Ascending aorta (tissue), 2 donors: ENCODE results near the gene PYM1. TPM values are rescaled to one million over a fixed set of nuclear protein-coding genes. Genes with fewer than 3 reads are reported as not detected.
A peak's percentile ranks its signal among the peaks of the same experiment; 100 is the strongest.

Experiments
- DNase-seq, 2 donors: peaks; one replicate each; pipeline ENCODE4 v3.0.0-alpha.2; 2019; ENCODE audit warnings: low spot score in 2 of 2
- H3K27ac ChIP-seq, 2 donors: fragments of 200-600 bp; sonication (generic); one replicate each; pipeline ENCODE4 v1.5.1; 2016 to 2017; ENCODE audit warnings: mild to moderate bottlenecking in 1 of 2
- H3K27me3 ChIP-seq: fragments of 200-600 bp; sonication (generic); one replicate; pipeline ENCODE4 v1.5.1; 2017
- H3K36me3 ChIP-seq, 2 donors: fragments of 200-600 bp; sonication (generic); one replicate each; pipeline ENCODE4 v1.5.1; 2016
- H3K4me1 ChIP-seq, 2 donors: fragments of 200-600 bp; sonication (generic); one replicate each; pipeline ENCODE4 v1.5.1; 2016 to 2017; ENCODE audit warnings: mild to moderate bottlenecking in 1 of 2
- H3K4me3 ChIP-seq, 2 donors: fragments of 200-600 bp; sonication (generic); one replicate each; pipeline ENCODE4 v1.5.1; 2016 to 2017; ENCODE audit warnings: mild to moderate bottlenecking in 1 of 2
- H3K9me3 ChIP-seq, 2 donors: fragments of 200-600 bp; sonication (generic); one replicate each; pipeline ENCODE4 v1.5.1; 2016
- CTCF ChIP-seq, 3 experiments: fragments of 200-600 bp in 2 of 3; fragments of 450-650 bp in 1 of 3; sonication (generic) in 2 of 3; IDR thresholded peaks; one replicate each; pipeline ENCODE4 v1.5.1; 2016 to 2019; ENCODE audit warnings: antibody characterized with exemption in 3 of 3, mild to moderate bottlenecking in 1 of 3, moderate library complexity in 1 of 3
- intact Hi-C: fragments of 100-400 bp; cut with DNase I; formaldehyde crosslinking; loops from one replicate; pipeline ENCODE4 v1.15.1; 2023
- total RNA-seq: library from RNA; depleted of rRNA; stranded (reverse); fragments of >200 nt; gene quantifications from one replicate; pipeline ENCODE4 v1.1.0, GENCODE V29; 2016

Gene PYM1
- total RNA-seq, 1 donor from 2014 or later = 83.7 TPM

GRCh38 chr12:55932551-55932910 is 4.8 kb upstream of the PYM1 start:
- H3K36me3 ChIP-seq = peaks cover 0 to 5% of the 10 kb centered on the region in 2 donors
- H3K4me1 ChIP-seq = peaks cover 8 to 27% of the 10 kb centered on the region in 2 donors
- H3K27me3 ChIP-seq = no peaks in the 10 kb centered on the region
- H3K9me3 ChIP-seq = no peaks in the 10 kb centered on the region
- no peak for TF ChIP-seq CTCF (IDR thresholded peaks at IDR 0.05)
- no peak for DNase-seq
- H3K4me3 ChIP-seq = peak overlapping the region; percentile 72 to 98
- peak overlapping the region; percentile 92 to 95 for H3K27ac ChIP-seq
- intact Hi-C loops = loop anchor here (1.0 to 2.0 kb wide), 2 partner anchors 41 to 116 kb away; partner anchors contain the start of gene SARNP

- TF ChIP-seq CTCF (IDR thresholded peaks at IDR 0.05) = no peak
- intact Hi-C loops = loop anchor here (1.0 to 2.0 kb wide), 4 partner anchors 35 to 115 kb away; partner anchors contain the start of genes CDK2, PMEL and SARNP
- H3K4me3 ChIP-seq = peak overlapping the region; percentile 72 to 98
- peak in 1 of 2 donors; percentile 84 for DNase-seq
- peaks cover 8 to 27% of the 10 kb centered on the region in 2 donors for H3K4me1 ChIP-seq
- H3K36me3 ChIP-seq = no peaks in the 10 kb centered on the region
- no peaks in the 10 kb centered on the region for H3K27me3 ChIP-seq
- H3K9me3 ChIP-seq = no peaks in the 10 kb centered on the region
- peak overlapping the region; percentile 92 to 95 for H3K27ac ChIP-seq
Observed at GRCh38 chr12:55931780-55932550, 4.3 kb upstream of the PYM1 start.

GRCh38 chr12:55931317-55931779 is 3.7 kb upstream of the PYM1 start:
- DNase-seq = peak in 1 of 2 donors; percentile 66

GRCh38 chr12:55930771-55931316 is 3.1 kb upstream of the PYM1 start, which contains the start of gene DGKA:
Gene DGKA, plus strand, starts transcription at chr12:55931162. Its CDS starts 5,342 bp downstream, at chr12:55936504.
- Histone ChIP-seq H3K4me3 (peak within 1 kb of the TSS; percentile 72 to 98), H3K9me3 (no peaks in the 10 kb centered on the region), H3K27ac (peak within 1 kb of the TSS; percentile 92 to 95), H3K36me3 (no peaks in the 10 kb centered on the region), H3K27me3 (no peaks in the 10 kb centered on the region), H3K4me1 (peaks cover 8 to 27% of the 10 kb centered on the region in 2 donors)
- peak; percentile 17 to 59 (median 55) for TF ChIP-seq CTCF (IDR thresholded peaks at IDR 0.05)
- peak in 1 of 2 donors; percentile 72 for DNase-seq
- intact Hi-C loops = loop anchor here (1.0 to 2.0 kb wide), 2 partner anchors 36 to 84 kb away; partner anchors contain the start of genes CDK2 and PMEL

More at GRCh38 chr12:55931317-55931779, 3.7 kb upstream of the PYM1 start:
- Histone ChIP-seq H3K27me3 (no peaks in the 10 kb centered on the region), H3K4me1 (peaks cover 8 to 27% of the 10 kb centered on the region in 2 donors), H3K36me3 (no peaks in the 10 kb centered on the region), H3K9me3 (no peaks in the 10 kb centered on the region), H3K4me3 (peak overlapping the region; percentile 72 to 98), H3K27ac (peak overlapping the region; percentile 92 to 95)
- TF ChIP-seq CTCF (IDR thresholded peaks at IDR 0.05) = no peak
- intact Hi-C loops = loop anchor here (1.0 to 2.0 kb wide), 2 partner anchors 35 to 84 kb away; partner anchors contain the start of genes CDK2 and PMEL

GRCh38 chr12:55929306-55929791 is 1.7 kb upstream of the PYM1 start:
- intact Hi-C loops = loop anchor here (5.0 kb wide), 1 partner anchor 187 kb away; the partner anchor contains the start of gene GDF11
- DNase-seq = no peak

More at GRCh38 chr12:55929306-55929791, 1.7 kb upstream of the PYM1 start:
- peak overlapping the region; percentile 97 to 99 for H3K27ac ChIP-seq
- H3K4me1 ChIP-seq = peaks cover 8 to 22% of the 10 kb centered on the region in 2 donors
- no peaks in the 10 kb centered on the region for H3K36me3 ChIP-seq
- no peaks in the 10 kb centered on the region for H3K9me3 ChIP-seq
- H3K27me3 ChIP-seq = no peaks in the 10 kb centered on the region
- H3K4me3 ChIP-seq = no peak overlapping the region
- no peak for TF ChIP-seq CTCF (IDR thresholded peaks at IDR 0.05)
